GM06990 (cell line): Measurements from ENCODE around the gene UBIAD1.

ENCODE experiments used
- DNase-seq: peaks from one replicate; pipeline ENCODE4 v3.0.0-alpha.2; 2011; ENCODE audit not compliant: insufficient read length; ENCODE audit errors: extremely low read depth
- H3K27me3 ChIP-seq: replicated peaks from 2 replicates; pipeline ENCODE4 v1.6.0; 2011; ENCODE audit warnings: low read length; ENCODE audit not compliant: control insufficient read depth, insufficient read depth
- H3K36me3 ChIP-seq: 2 replicates; pipeline ENCODE4 v1.5.1; 2011; ENCODE audit warnings: low read length; ENCODE audit not compliant: control insufficient read depth, insufficient read depth
- H3K4me3 ChIP-seq: replicated peaks from 2 replicates; pipeline ENCODE4 v1.5.1; 2011; ENCODE audit warnings: low read depth, mild to moderate bottlenecking, control low read depth, low read length
- CTCF ChIP-seq: IDR thresholded peaks from 2 replicates; pipeline ENCODE4 v1.5.1; 2011; ENCODE audit warnings: low read length, control low read depth, mild to moderate bottlenecking, inconsistent platforms; ENCODE audit not compliant: insufficient read depth, poor library complexity, severe bottlenecking

UBIAD1 gene

DNA sequence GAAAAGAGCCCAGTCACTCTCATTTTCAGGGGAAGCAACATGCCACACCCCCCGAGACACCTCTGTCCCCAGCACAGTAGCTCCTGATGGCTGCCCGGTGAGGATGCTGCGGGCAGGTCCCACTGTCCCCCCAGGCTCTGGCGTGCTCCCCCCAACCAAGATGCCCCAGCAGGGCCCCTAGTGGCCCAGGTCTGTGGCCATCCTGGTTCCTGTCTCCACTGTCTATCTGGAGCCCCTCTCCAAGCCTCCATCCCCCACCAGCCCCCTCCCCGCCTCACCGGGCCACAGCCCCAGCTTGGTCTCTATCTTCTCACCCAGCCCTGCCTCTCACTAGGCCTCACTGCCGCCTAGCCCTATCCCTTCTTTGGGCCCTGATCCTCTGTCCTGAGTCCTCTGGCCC is 61.8 kb downstream of the UBIAD1 start:
- H3K4me3 ChIP-seq, result no peak overlapping the region
- H3K36me3 ChIP-seq, result no peaks in the 10 kb centered on the region
- peaks cover 2% of the 10 kb centered on the region for H3K27me3 ChIP-seq
- no peak for TF ChIP-seq CTCF
- no peak for DNase-seq

GRCh38 chr1:11335417-11336056 is 62.5 kb downstream of the UBIAD1 start:
- Histone ChIP-seq H3K36me3 (no peaks in the 10 kb centered on the region), H3K4me3 (no peak overlapping the region), H3K27me3 (peaks cover 6% of the 10 kb centered on the region)
- peak; percentile 74 for DNase-seq
- no peak for TF ChIP-seq CTCF

DNA sequence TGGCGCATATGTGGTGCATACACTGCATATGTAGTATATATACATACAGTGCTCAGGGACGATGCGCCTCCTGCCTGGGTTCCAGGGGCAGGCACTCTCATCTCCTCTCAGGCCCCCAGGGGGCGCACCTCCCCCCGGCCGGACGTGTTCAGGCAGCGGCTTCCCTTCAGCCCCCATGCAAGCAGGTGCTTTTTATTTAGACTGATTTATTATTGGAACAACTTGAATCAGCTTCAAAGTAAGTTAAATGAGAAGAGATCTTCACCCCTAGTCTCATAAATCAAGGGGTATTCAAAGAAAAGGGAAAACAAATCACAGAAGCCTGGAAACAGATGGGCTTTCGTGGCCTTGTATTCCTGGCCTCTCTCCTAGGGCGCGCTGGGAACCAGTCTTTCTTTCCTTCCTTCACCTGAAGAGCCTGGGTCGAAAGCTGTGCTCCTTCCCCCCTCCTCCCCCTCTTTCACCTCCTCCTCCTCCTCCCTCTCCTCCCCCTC is 64.6 kb downstream of the UBIAD1 start:
- peaks cover 8% of the 10 kb centered on the region for H3K27me3 ChIP-seq
- TF ChIP-seq CTCF, result peak; percentile 94
- H3K36me3 ChIP-seq, result no peaks in the 10 kb centered on the region
- no peak overlapping the region for H3K4me3 ChIP-seq
- peak; percentile 71 for DNase-seq
